Panc1 (cell line): ENCODE data around the gene AKT3. TPM values are rescaled to one million over a fixed set of nuclear protein-coding genes. Genes with fewer than 3 reads are reported as not detected.
A peak's percentile ranks its signal among the peaks of the same experiment; 100 is the strongest.

Source experiments
- ATAC-seq: fragments of 200-7000 bp; cut with Tn5 transposase; 2 replicates; pipeline ENCODE4 v1.9.1; 2020; ENCODE audit warnings: mild to moderate bottlenecking, moderate library complexity
- BruUV-seq: library from RNA; stranded (reverse); fragments of 400-500 nt; replicated peaks from 2 replicates; lab custom pipeline; 2021; lab: Mats Ljungman, UMichigan
- CTCF ChIA-PET: fragments of 300-600 bp; sonication (Branson Sonifier 250); formaldehyde crosslinking; loops from one replicate; lab custom pipeline; 2022; ENCODE audit warnings: antibody characterized with exemption; lab: Charles Lee
- POLR2A ChIA-PET: fragments of 300-600 bp; sonication (Branson Sonifier 250); formaldehyde crosslinking; loops from one replicate; lab custom pipeline; 2022; ENCODE audit warnings: antibody characterized with exemption; lab: Charles Lee
- DNase-seq: peaks from one replicate; pipeline ENCODE4 v3.0.0-alpha.2; 2010; ENCODE audit warnings: low read depth, low spot score
- H3K27ac ChIP-seq: 2 replicates; pipeline ENCODE4 v1.5.1; 2011; ENCODE audit warnings: mild to moderate bottlenecking, low read length, inconsistent platforms
- H3K27me3 ChIP-seq: fragments of 200-500 bp; sonication (Bioruptor generic); 2 replicates; pipeline ENCODE4 v1.6.0; 2014; ENCODE audit warnings: low read length, inconsistent platforms; ENCODE audit not compliant: control insufficient read depth, insufficient read depth
- H3K36me3 ChIP-seq: fragments of 200-500 bp; sonication (Bioruptor generic); 2 replicates; pipeline ENCODE4 v1.5.1; 2014; ENCODE audit warnings: inconsistent platforms, mild to moderate bottlenecking, low read length, moderate library complexity; ENCODE audit not compliant: control insufficient read depth, insufficient read depth
- H3K4me1 ChIP-seq: 2 replicates; pipeline ENCODE4 v1.5.1; 2011; ENCODE audit warnings: inconsistent platforms, mild to moderate bottlenecking, low read length, moderate library complexity; ENCODE audit not compliant: control insufficient read depth, insufficient read depth
- H3K4me3 ChIP-seq, 2 experiments: 2 replicates each; pipeline ENCODE4 v1.5.1; 2011 to 2012; ENCODE audit warnings: low read depth in 2 of 2, low read length in 2 of 2, mild to moderate bottlenecking in 2 of 2, inconsistent platforms in 1 of 2, moderate library complexity in 1 of 2
- H3K9me3 ChIP-seq: fragments of 200-500 bp; sonication (Bioruptor generic); 2 replicates; pipeline ENCODE4 v1.5.1; 2014; ENCODE audit warnings: low read depth, mild to moderate bottlenecking, inconsistent platforms, low read length, moderate library complexity; ENCODE audit not compliant: control insufficient read depth, insufficient read depth
- POLR2AphosphoS5 ChIP-seq: IDR thresholded peaks from 2 replicates; pipeline ENCODE4 v1.6.1; 2012; ENCODE audit warnings: mild to moderate bottlenecking, low read depth, low read length, moderate library complexity
- SIN3A ChIP-seq: IDR thresholded peaks from 2 replicates; pipeline ENCODE4 v1.6.1; 2012; ENCODE audit warnings: low read depth, mild to moderate bottlenecking, low read length, moderate library complexity, borderline replicate concordance; ENCODE audit not compliant: insufficient read depth
- TCF7L2 ChIP-seq: IDR thresholded peaks from 2 replicates; pipeline ENCODE4 v1.6.1; 2011; ENCODE audit warnings: mild to moderate bottlenecking, low read depth, low read length, inconsistent platforms
- in situ Hi-C: cut with HindIII; loops from 2 replicates; pipeline ENCODE4 v1.10.0; 2016; ENCODE audit warnings: low sequenced_read_pairs, low pct_unique_long_range_greater_than_20kb
- intact Hi-C: fragments of 100-400 bp; cut with micrococcal nuclease; formaldehyde crosslinking; loops from one replicate; pipeline ENCODE4 v1.10.0; 2022; ENCODE audit not compliant: unreplicated experiment
- total RNA-seq: library from RNA; stranded (reverse); gene quantifications from one replicate; pipeline ENCODE4 v1.2.1, GENCODE V29; 2021; ENCODE audit not compliant: unreplicated experiment
- TF ChIP-seq, protein P1 (sequence below): fragments of 450-650 bp; IDR thresholded peaks from 2 replicates; pipeline ENCODE4 v1.5.1; 2017; ENCODE audit warnings: mild to moderate bottlenecking
- TF ChIP-seq, protein P2 (sequence below), 2 experiments: IDR thresholded peaks; 2 replicates each; pipeline ENCODE4 v1.6.1; 2011 to 2012; ENCODE audit warnings: low read depth in 2 of 2, control low read depth in 1 of 2, low read length in 1 of 2, mild to moderate bottlenecking in 1 of 2, moderate library complexity in 1 of 2; ENCODE audit not compliant: insufficient read depth in 1 of 2

The AKT3 gene
- total RNA-seq, 1 experiment from 2014 or later: 11.0 TPM

DNA sequence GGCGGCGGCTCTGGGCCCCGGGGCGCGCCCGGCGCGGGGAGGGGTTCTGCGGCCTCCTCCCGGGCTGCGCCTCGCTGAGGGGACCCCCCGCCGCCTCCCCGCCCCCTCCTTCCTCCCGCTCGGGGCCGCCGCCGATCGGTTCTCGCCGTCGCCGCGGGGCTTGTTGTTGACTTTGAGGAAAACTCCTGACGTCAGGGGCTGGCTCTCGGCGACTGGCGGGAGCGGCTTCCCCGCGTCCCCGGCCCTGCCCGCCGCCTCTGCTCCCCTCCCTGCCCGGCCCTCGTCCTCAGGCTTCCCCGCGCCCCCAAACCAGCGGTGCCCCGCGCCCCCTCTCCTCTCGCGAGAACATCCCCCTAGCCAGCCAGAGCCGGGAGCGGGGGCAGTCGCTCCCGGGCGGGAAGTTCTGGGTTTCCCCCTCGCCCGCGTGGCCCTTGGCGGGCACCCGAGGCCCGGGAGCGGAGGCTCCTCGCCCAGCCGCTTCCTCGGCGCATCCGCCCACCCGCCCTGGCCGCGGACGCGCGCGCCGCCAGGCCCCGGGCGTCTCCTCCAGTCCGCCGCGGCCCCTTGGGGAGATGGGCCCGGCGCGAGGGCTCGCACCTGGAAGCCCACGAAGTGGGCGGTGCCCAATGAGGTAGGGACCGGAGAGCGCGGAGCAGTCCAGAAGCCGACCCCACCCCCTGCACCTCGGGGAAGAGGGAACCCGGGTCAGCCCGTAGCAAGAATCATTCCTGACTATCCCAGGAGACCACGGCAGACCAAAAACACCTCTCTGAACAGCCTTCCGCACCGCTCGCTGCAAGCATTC, 611 bp upstream of the AKT3 start:
- ChIA-PET POLR2A (no interaction called here), CTCF (no interaction called here)
- no peaks in the 10 kb centered on the region for H3K9me3 ChIP-seq
- in situ Hi-C loops (no loop called here), intact Hi-C loops (no loop called here)
- TF ChIP-seq, protein P1, sequence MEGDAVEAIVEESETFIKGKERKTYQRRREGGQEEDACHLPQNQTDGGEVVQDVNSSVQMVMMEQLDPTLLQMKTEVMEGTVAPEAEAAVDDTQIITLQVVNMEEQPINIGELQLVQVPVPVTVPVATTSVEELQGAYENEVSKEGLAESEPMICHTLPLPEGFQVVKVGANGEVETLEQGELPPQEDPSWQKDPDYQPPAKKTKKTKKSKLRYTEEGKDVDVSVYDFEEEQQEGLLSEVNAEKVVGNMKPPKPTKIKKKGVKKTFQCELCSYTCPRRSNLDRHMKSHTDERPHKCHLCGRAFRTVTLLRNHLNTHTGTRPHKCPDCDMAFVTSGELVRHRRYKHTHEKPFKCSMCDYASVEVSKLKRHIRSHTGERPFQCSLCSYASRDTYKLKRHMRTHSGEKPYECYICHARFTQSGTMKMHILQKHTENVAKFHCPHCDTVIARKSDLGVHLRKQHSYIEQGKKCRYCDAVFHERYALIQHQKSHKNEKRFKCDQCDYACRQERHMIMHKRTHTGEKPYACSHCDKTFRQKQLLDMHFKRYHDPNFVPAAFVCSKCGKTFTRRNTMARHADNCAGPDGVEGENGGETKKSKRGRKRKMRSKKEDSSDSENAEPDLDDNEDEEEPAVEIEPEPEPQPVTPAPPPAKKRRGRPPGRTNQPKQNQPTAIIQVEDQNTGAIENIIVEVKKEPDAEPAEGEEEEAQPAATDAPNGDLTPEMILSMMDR: no peak
- no peak for TF ChIP-seq TCF7L2
- TF ChIP-seq, protein P2, sequence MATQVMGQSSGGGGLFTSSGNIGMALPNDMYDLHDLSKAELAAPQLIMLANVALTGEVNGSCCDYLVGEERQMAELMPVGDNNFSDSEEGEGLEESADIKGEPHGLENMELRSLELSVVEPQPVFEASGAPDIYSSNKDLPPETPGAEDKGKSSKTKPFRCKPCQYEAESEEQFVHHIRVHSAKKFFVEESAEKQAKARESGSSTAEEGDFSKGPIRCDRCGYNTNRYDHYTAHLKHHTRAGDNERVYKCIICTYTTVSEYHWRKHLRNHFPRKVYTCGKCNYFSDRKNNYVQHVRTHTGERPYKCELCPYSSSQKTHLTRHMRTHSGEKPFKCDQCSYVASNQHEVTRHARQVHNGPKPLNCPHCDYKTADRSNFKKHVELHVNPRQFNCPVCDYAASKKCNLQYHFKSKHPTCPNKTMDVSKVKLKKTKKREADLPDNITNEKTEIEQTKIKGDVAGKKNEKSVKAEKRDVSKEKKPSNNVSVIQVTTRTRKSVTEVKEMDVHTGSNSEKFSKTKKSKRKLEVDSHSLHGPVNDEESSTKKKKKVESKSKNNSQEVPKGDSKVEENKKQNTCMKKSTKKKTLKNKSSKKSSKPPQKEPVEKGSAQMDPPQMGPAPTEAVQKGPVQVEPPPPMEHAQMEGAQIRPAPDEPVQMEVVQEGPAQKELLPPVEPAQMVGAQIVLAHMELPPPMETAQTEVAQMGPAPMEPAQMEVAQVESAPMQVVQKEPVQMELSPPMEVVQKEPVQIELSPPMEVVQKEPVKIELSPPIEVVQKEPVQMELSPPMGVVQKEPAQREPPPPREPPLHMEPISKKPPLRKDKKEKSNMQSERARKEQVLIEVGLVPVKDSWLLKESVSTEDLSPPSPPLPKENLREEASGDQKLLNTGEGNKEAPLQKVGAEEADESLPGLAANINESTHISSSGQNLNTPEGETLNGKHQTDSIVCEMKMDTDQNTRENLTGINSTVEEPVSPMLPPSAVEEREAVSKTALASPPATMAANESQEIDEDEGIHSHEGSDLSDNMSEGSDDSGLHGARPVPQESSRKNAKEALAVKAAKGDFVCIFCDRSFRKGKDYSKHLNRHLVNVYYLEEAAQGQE (IDR thresholded peaks at IDR 0.05; ENCODE audit: insufficient read depth in 1 of 2, low read depth in 2 of 2, low read length in 1 of 2): no peak
- no peak for TF ChIP-seq POLR2AphosphoS5
- TF ChIP-seq SIN3A: 0 out of 2 replicates have a peak, but pooled peaks have one; percentile 32
- H3K27me3 ChIP-seq: peaks cover 31% of the 10 kb centered on the region
- peak; percentile 81 for ATAC-seq
- peak overlapping the region; percentile 58 to 60 for H3K4me3 ChIP-seq
- DNase-seq: no peak
- no peaks in the 10 kb centered on the region for H3K36me3 ChIP-seq
- peaks cover 5% of the 10 kb centered on the region for H3K4me1 ChIP-seq
- BruUV-seq: no TSS peak
- H3K27ac ChIP-seq: no peak overlapping the region

DNA sequence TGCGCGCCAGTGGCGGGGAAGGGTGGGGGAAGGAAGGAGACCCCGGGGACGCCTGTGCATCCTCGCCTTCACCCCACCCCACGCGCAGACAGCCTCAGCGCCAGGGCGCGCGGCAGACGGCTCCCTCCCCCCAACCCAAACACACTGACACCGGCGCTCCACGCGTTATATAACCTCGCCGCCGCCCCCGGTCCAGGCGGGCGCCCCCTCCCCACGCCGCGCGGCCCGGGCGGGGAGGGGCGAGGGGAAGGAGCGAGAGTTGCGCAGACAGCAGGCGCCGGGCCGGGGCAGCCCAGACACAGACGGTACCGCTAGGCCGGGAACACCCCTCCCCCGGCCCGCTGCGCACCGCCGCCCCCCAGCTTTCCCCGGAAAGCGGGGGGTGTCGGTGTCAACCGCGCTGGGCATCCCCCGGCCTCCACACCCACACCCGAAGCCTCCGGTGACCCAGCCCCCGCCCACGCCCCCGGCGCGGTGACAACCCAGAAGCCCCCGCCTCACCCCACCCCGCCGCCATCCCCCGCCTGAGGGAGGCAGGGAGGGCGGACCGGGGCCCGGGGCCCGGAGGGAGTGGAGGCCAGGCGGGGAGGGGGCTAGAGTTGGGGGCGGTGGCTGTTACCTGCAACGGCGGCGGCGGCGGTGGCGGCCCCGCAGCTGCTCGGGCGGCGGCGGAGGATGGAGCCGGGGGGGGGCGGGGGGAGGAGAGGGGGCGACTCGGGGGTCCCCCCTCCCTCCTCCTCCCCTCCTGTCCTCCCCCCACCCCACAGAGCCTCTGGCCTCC, 432 bp downstream of the AKT3 start:
- no peak overlapping the region for H3K27ac ChIP-seq
- BruUV-seq: no TSS peak
- TF ChIP-seq, protein P1: no peak
- TF ChIP-seq TCF7L2 (no peak), SIN3A (no peak), POLR2AphosphoS5 (no peak)
- TF ChIP-seq, protein P2 (IDR thresholded peaks at IDR 0.05; ENCODE audit: insufficient read depth in 1 of 2, low read depth in 2 of 2, low read length in 1 of 2): no peak
- H3K36me3 ChIP-seq: no peaks in the 10 kb centered on the region
- intact Hi-C loops: no loop called here
- POLR2A ChIA-PET: no interaction called here
- in situ Hi-C loops: no loop called here
- CTCF ChIA-PET: no interaction called here
- H3K9me3 ChIP-seq: no peaks in the 10 kb centered on the region
- H3K4me1 ChIP-seq: peaks cover 5% of the 10 kb centered on the region
- DNase-seq (no peak), ATAC-seq (peak; percentile 40; the same call in 1 of the 2 replicates)
- peaks cover 27% of the 10 kb centered on the region for H3K27me3 ChIP-seq
- H3K4me3 ChIP-seq: peak overlapping the region; percentile 38 to 44
